GM19455 (cell line): ENCODE data around the gene PIN1.

Experiments used
- ATAC-seq: cut with Tn5 transposase; IDR thresholded peaks from one replicate; pipeline ENCODE4 v1.9.1; 2021; ENCODE audit not compliant: unreplicated experiment

The PIN1 gene

DNA sequence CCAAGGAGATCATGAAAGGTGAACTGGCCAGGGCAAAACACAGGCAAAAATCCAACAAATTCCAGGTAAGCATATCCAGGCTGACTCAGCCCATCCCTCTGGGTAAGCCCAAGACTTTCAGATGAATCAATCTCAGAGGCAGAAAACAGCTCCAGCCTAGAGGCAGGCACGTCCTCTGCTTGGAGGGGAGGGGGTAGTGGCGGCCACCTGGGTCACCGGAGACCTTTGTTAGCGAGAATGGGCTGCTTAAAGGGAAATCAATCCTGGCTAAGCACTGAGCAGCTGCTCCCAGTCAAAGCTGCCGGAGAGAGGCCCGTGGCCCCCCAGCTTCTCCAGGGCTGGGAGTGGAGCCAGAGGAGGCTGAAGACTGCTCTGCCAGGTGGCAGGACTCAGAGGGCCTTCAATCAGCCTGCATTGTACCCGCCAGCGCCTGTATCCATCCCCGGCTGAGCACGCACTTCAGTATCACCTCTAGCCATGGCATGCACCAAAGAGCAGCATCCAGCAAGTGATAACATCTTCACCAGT is 48.2 kb downstream of the PIN1 start:
- no peak for ATAC-seq

DNA sequence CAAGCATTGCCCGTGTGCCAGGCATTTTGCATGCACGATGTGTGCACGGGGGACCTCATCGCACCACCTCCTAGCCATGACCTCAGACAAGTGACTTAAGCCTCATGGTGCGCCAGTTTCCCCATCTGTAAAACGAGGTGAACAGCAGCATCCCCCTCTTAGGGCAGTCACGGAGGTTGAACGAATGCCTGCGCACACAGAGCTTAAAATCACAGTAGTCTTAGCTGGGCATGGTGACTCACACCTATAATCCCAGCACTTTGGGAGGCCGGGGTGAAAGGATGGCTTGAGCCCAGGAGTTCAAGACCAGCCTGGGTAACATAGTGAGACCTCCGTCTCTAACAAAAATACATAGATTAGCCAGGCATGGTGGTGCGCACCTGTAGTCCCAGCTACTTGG is 48.6 kb downstream of the PIN1 start:
- no peak for ATAC-seq

DNA sequence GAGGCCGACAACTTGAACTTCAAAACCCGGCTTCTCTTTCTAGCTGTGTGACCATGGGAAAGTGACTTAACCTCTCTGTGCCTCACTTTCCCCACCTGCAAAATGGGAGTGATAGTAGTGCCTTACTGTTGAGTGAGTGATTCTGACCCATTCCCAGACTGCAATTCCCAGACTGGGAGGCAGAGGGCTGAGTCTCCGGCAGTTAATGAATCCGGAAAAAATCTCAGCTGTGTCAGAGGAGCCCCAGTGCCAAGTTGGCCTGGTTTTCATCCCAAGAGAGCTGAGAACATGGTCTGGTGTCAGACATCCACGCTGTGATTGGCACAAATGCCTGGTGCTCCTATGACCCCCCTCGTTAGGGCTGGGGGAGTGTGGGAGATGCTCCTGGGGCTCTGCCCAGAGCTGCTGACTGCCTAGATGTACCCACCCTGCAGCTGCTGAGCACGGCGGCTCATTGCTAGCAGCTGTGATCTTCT is 50.0 kb downstream of the PIN1 start:
- ATAC-seq, result no peak

DNA sequence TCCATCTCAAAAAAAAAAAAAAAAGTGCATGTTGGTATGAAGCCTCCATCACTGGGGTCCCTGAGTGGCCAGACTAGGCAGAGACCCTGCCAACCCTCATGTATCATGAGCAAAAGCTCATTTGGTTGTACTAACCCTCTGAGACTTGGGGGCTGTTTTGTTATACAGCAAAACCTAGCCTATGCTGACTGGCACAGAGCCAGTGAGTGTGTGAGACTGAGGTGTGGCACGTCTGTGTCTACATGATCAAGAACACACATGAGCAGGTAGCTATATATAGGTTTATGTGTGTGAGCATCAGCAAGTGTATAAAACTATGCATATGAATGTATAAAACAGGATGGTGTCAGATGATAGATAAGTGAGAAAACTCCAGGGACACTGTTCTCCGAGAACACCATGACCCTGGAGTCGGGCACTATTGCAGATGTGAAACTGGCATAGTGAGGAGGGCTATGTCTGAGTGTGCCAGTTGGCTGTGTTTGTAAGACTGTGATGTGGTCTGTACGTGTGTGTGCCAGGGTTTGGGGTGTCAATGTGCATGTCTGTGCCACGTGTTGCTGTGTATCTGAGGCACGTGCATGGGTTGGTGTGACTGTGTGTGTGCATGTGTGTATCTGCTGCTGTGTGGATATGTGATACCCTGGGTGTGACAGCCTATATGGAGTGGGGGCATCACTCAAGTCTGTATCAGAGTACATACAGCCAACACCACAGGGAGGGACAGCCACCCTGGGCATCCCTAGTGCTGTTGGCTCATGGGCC is 56.7 kb downstream of the PIN1 start:
- ATAC-seq, result no peak
